ENCODE results near the gene UFM1.

GRCh38 chr13:38384171-38384570 is 34.5 kb downstream of the UFM1 start:
- TF ChIP-seq, protein P1, sequence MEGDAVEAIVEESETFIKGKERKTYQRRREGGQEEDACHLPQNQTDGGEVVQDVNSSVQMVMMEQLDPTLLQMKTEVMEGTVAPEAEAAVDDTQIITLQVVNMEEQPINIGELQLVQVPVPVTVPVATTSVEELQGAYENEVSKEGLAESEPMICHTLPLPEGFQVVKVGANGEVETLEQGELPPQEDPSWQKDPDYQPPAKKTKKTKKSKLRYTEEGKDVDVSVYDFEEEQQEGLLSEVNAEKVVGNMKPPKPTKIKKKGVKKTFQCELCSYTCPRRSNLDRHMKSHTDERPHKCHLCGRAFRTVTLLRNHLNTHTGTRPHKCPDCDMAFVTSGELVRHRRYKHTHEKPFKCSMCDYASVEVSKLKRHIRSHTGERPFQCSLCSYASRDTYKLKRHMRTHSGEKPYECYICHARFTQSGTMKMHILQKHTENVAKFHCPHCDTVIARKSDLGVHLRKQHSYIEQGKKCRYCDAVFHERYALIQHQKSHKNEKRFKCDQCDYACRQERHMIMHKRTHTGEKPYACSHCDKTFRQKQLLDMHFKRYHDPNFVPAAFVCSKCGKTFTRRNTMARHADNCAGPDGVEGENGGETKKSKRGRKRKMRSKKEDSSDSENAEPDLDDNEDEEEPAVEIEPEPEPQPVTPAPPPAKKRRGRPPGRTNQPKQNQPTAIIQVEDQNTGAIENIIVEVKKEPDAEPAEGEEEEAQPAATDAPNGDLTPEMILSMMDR (conservative IDR thresholded peaks at IDR 0.05 in 1 of 2, IDR thresholded peaks at IDR 0.05 in 1 of 2; ENCODE audit: extremely low read depth in 1 of 2, insufficient read depth in 1 of 2, low read depth in 1 of 2, low read length in 2 of 2) = no peak
- TF ChIP-seq EZH2 (IDR thresholded peaks at IDR 0.05; ENCODE audit: borderline replicate concordance, low read length) = no peak
